Measurements from ENCODE around the gene ARHGAP35. TPM values are rescaled to one million over a fixed set of nuclear protein-coding genes. Genes with fewer than 3 reads are reported as not detected.
"Not testable (repeated sequence)": the region's sequence is repeated elsewhere in the genome, so short reads cannot be mapped to it uniquely, and the experiment has no call there.

ARHGAP35 gene
- total RNA-seq, 1 donor from 2014 or later: 70.2 TPM

- Mint-ChIP-seq H3K27me3 (ENCODE audit: low read depth) (no peaks in the 10 kb centered on the region), H3K36me3 (ENCODE audit: low read depth) (no peaks in the 10 kb centered on the region), H3K4me1 (ENCODE audit: low read depth) (peaks cover 44% of the 10 kb centered on the region), H3K4me3 (ENCODE audit: unreplicated experiment) (no peak overlapping the region), H3K9me3 (ENCODE audit: low read depth) (no peaks in the 10 kb centered on the region), H3K27ac (ENCODE audit: unreplicated experiment) (no peak overlapping the region)
- DNase-seq (ENCODE audit: low spot score): no peak
- TF ChIP-seq, protein P1, sequence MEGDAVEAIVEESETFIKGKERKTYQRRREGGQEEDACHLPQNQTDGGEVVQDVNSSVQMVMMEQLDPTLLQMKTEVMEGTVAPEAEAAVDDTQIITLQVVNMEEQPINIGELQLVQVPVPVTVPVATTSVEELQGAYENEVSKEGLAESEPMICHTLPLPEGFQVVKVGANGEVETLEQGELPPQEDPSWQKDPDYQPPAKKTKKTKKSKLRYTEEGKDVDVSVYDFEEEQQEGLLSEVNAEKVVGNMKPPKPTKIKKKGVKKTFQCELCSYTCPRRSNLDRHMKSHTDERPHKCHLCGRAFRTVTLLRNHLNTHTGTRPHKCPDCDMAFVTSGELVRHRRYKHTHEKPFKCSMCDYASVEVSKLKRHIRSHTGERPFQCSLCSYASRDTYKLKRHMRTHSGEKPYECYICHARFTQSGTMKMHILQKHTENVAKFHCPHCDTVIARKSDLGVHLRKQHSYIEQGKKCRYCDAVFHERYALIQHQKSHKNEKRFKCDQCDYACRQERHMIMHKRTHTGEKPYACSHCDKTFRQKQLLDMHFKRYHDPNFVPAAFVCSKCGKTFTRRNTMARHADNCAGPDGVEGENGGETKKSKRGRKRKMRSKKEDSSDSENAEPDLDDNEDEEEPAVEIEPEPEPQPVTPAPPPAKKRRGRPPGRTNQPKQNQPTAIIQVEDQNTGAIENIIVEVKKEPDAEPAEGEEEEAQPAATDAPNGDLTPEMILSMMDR (IDR thresholded peaks at IDR 0.05): no peak
Measured at GRCh38 chr19:46881092-46881491, 20.3 kb downstream of the ARHGAP35 start.

GRCh38 chr19:46882034-46882433, 21.2 kb downstream of the ARHGAP35 start:
- Mint-ChIP-seq H3K4me3 (ENCODE audit: unreplicated experiment) (no peak overlapping the region), H3K4me1 (ENCODE audit: low read depth) (peaks cover 53% of the 10 kb centered on the region), H3K27ac (ENCODE audit: unreplicated experiment) (peak overlapping the region; percentile 8), H3K27me3 (ENCODE audit: low read depth) (no peaks in the 10 kb centered on the region), H3K9me3 (ENCODE audit: low read depth) (no peaks in the 10 kb centered on the region), H3K36me3 (ENCODE audit: low read depth) (no peaks in the 10 kb centered on the region)
- DNase-seq (ENCODE audit: low spot score): no peak
- TF ChIP-seq, protein P1 (IDR thresholded peaks at IDR 0.05): no peak

DNA sequence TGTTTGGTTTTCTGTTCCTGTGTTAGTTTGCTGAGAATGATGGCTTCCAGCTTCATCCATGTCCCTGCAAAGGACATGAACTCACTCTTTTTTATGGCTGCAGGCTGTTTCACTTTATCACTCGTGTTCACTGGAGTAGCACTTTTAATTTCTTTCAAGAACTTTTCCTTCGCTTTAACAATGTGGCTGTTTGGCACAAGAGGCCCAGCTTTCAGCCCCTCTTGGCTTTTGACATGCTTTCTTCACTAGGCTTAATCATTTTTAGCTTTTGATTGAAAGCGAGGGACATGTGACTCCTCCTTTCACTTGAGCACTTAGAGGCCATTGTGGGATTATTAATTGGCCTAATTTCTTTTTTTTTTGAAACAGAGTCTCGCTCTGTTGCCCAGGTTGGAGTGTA, 22.0 kb downstream of the ARHGAP35 start:
- not testable (repeated sequence) for H3K27ac Mint-ChIP-seq (ENCODE audit: unreplicated experiment); H3K27me3 Mint-ChIP-seq (ENCODE audit: low read depth); H3K9me3 Mint-ChIP-seq (ENCODE audit: low read depth); H3K36me3 Mint-ChIP-seq (ENCODE audit: low read depth); DNase-seq (ENCODE audit: low spot score); H3K4me3 Mint-ChIP-seq (ENCODE audit: unreplicated experiment)
- H3K4me1 Mint-ChIP-seq (ENCODE audit: low read depth): peaks cover 60% of the 10 kb centered on the region

GRCh38 chr19:46885411-46885810, 24.6 kb downstream of the ARHGAP35 start:
- H3K4me1 Mint-ChIP-seq (ENCODE audit: low read depth): peaks cover 52% of the 10 kb centered on the region

GRCh38 chr19:46886546-46887239, 25.9 kb downstream of the ARHGAP35 start:
- Mint-ChIP-seq H3K27ac (ENCODE audit: unreplicated experiment) (peak overlapping the region; percentile 92), H3K36me3 (ENCODE audit: low read depth) (no peaks in the 10 kb centered on the region), H3K4me1 (ENCODE audit: low read depth) (peaks cover 55% of the 10 kb centered on the region), H3K4me3 (ENCODE audit: unreplicated experiment) (no peak overlapping the region), H3K9me3 (ENCODE audit: low read depth) (peaks cover 3% of the 10 kb centered on the region), H3K27me3 (ENCODE audit: low read depth) (no peaks in the 10 kb centered on the region)
- TF ChIP-seq, protein P1 (IDR thresholded peaks at IDR 0.05): no peak
- no peak for DNase-seq (ENCODE audit: low spot score)

More at GRCh38 chr19:46885411-46885810, 24.6 kb downstream of the ARHGAP35 start:
- peak overlapping the region; percentile 79 for H3K27ac Mint-ChIP-seq (ENCODE audit: unreplicated experiment)
- H3K36me3 Mint-ChIP-seq (ENCODE audit: low read depth): no peaks in the 10 kb centered on the region
- no peak for DNase-seq (ENCODE audit: low spot score)
- TF ChIP-seq, protein P1 (IDR thresholded peaks at IDR 0.05): no peak
- peaks cover 3% of the 10 kb centered on the region for H3K9me3 Mint-ChIP-seq (ENCODE audit: low read depth)
- H3K27me3 Mint-ChIP-seq (ENCODE audit: low read depth): no peaks in the 10 kb centered on the region
- H3K4me3 Mint-ChIP-seq (ENCODE audit: unreplicated experiment): no peak overlapping the region

- H3K27me3 Mint-ChIP-seq (ENCODE audit: low read depth): no peaks in the 10 kb centered on the region
- no peaks in the 10 kb centered on the region for H3K36me3 Mint-ChIP-seq (ENCODE audit: low read depth)
- peaks cover 3% of the 10 kb centered on the region for H3K9me3 Mint-ChIP-seq (ENCODE audit: low read depth)
- H3K27ac Mint-ChIP-seq (ENCODE audit: unreplicated experiment): no peak overlapping the region
- H3K4me1 Mint-ChIP-seq (ENCODE audit: low read depth): peaks cover 51% of the 10 kb centered on the region
- no peak overlapping the region for H3K4me3 Mint-ChIP-seq (ENCODE audit: unreplicated experiment)
- TF ChIP-seq, protein P1 (IDR thresholded peaks at IDR 0.05): no peak
- no peak for DNase-seq (ENCODE audit: low spot score)
Measured at GRCh38 chr19:46887240-46887782, 26.5 kb downstream of the ARHGAP35 start.

All from chondrocyte (in vitro differentiated cells).